Cortex of kidney (tissue), 1 donor: ENCODE measurements around the gene NES.

ENCODE experiments used
- DNase-seq: peaks from one replicate; lab custom pipeline; 2025; lab: John Stamatoyannopoulos, UW

NES gene

GRCh38 chr1:156663178-156663577, 14.0 kb downstream of the NES start:
- DNase-seq: no peak

- no peak for DNase-seq
These were observed 14.5 kb downstream of the NES start for GRCh38 chr1:156662800-156663055.

GRCh38 chr1:156662005-156662799, 15.0 kb downstream of the NES start:
- DNase-seq: no peak

GRCh38 chr1:156660752-156661112, 16.5 kb downstream of the NES start:
- DNase-seq: no peak

- no peak for DNase-seq
These were observed 17.0 kb downstream of the NES start for GRCh38 chr1:156659988-156660751.

- no peak for DNase-seq
These were observed 17.6 kb downstream of the NES start for GRCh38 chr1:156659661-156659987.

- DNase-seq: no peak
These were observed 18.1 kb downstream of the NES start for GRCh38 chr1:156658945-156659574.

- no peak for DNase-seq
These were observed 18.7 kb downstream of the NES start for GRCh38 chr1:156658496-156658895.

GRCh38 chr1:156657741-156658319, 19.4 kb downstream of the NES start:
- no peak for DNase-seq

GRCh38 chr1:156656806-156657740, 20.1 kb downstream of the NES start:
- no peak for DNase-seq

GRCh38 chr1:156655904-156656516, 21.2 kb downstream of the NES start:
- no peak for DNase-seq

GRCh38 chr1:156655151-156655903, 21.9 kb downstream of the NES start:
- no peak for DNase-seq

GRCh38 chr1:156654700-156655099, 22.5 kb downstream of the NES start:
- no peak for DNase-seq

GRCh38 chr1:156652992-156653355, 24.2 kb downstream of the NES start:
- no peak for DNase-seq

- no peak for DNase-seq
These were observed 24.8 kb downstream of the NES start for GRCh38 chr1:156652131-156652991.

- DNase-seq: no peak
These were observed 28.3 kb downstream of the NES start for GRCh38 chr1:156648951-156649350.

GRCh38 chr1:156648496-156648895, 28.7 kb downstream of the NES start:
- DNase-seq: no peak

- no peak for DNase-seq
These were observed 29.9 kb downstream of the NES start for GRCh38 chr1:156647351-156647750.

- no peak for DNase-seq
These were observed 30.4 kb downstream of the NES start for GRCh38 chr1:156646738-156647211.

- no peak for DNase-seq
These were observed 31.5 kb downstream of the NES start for GRCh38 chr1:156645666-156646065.
